Measurements from ENCODE around the gene IL10RA.
"Not testable (repeated sequence)": the region's sequence is repeated elsewhere in the genome, so short reads cannot be mapped to it uniquely, and the experiment has no call there.

The IL10RA gene

DNA sequence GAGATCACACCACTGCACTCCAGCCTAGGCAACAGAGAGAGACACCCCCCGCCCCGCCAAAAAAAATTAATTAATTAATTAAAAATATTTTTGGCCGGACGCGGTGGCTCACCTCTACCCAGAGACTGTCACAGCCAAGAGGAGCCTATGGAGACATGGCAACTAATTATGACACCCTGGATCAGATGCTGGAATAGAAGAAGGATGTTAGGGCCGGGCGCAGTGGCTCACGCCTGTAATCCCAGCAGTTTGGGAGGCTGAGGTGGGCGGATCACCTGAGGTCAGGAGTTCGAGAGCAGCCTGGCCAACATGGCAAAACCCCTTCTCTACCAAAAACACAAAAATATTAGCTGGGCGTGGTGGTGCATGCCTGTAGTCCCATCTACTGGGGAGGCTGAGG, 37.7 kb upstream of the IL10RA start:
- not testable (repeated sequence) for H4K5ac ChIP-seq (ENCODE audit: low read length); H3K4me1 ChIP-seq (ENCODE audit: control insufficient read depth, low read depth, low read length); H3K23ac ChIP-seq (ENCODE audit: low read length); H2BK5ac ChIP-seq (ENCODE audit: low read length); H3K36me3 ChIP-seq (ENCODE audit: control insufficient read depth, insufficient read depth, low read length); H3K27me3 ChIP-seq (ENCODE audit: insufficient read depth, low read length, poor library complexity); H3K56ac ChIP-seq (ENCODE audit: low read length); DNase-seq; H3K4me3 ChIP-seq (ENCODE audit: low read length); H3K79me2 ChIP-seq (ENCODE audit: control insufficient read depth, insufficient read depth, low read length); H3K18ac ChIP-seq (ENCODE audit: low read length); H3K9ac ChIP-seq (ENCODE audit: low read length); H2BK120ac ChIP-seq (ENCODE audit: low read depth, low read length); H3K4me2 ChIP-seq (ENCODE audit: low read length); H4K8ac ChIP-seq (ENCODE audit: low read depth, low read length); H2BK15ac ChIP-seq (replicated peaks; ENCODE audit: low read depth); H3K27ac ChIP-seq (ENCODE audit: low read depth, low read length); H2AK5ac ChIP-seq (ENCODE audit: low read length); H3K4ac ChIP-seq (ENCODE audit: low read depth, low read length); H3K79me1 ChIP-seq (ENCODE audit: low read length)
- no CpG with 5 or more reads among the region's 11 CpGs for WGBS (ENCODE audit: extremely low coverage, insufficient coverage, low lambda C conversion rate)

DNA sequence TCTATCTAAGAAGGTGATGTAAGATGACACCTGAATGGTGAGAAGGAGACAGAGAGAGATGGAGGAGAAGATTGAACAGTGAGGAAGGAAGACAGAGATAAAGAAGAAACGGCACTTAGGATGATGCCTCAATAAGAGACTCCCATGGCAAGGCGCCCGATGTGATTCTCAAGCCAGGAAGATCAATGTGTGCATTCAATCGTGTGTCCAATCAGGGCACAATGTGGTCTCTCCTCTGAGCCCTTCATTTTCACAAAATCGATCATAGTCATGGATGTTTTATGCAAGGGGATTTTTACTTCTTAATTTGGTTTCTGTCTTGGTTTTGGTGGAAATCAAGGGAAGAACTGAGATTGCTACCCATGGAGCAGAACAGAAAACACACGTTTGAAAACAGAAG, 37.1 kb upstream of the IL10RA start:
- H2BK15ac ChIP-seq (replicated peaks; ENCODE audit: low read depth) = no peak overlapping the region
- no peak overlapping the region for H3K4me3 ChIP-seq (ENCODE audit: low read length)
- no peak overlapping the region for H3K9ac ChIP-seq (ENCODE audit: low read length)
- H3K18ac ChIP-seq (ENCODE audit: low read length) = no peak overlapping the region
- no peaks in the 10 kb centered on the region for H3K4me1 ChIP-seq (ENCODE audit: control insufficient read depth, low read depth, low read length)
- DNase-seq = no peak
- H3K79me2 ChIP-seq (ENCODE audit: control insufficient read depth, insufficient read depth, low read length) = no peaks in the 10 kb centered on the region
- no peak overlapping the region for H3K4ac ChIP-seq (ENCODE audit: low read depth, low read length)
- no peaks in the 10 kb centered on the region for H3K36me3 ChIP-seq (ENCODE audit: control insufficient read depth, insufficient read depth, low read length)
- H4K5ac ChIP-seq (ENCODE audit: low read length) = no peak overlapping the region
- H2BK5ac ChIP-seq (ENCODE audit: low read length) = no peak overlapping the region
- H3K4me2 ChIP-seq (ENCODE audit: low read length) = no peak overlapping the region
- no peak overlapping the region for H3K23ac ChIP-seq (ENCODE audit: low read length)
- H2BK120ac ChIP-seq (ENCODE audit: low read depth, low read length) = no peak overlapping the region
- WGBS (ENCODE audit: extremely low coverage, insufficient coverage, low lambda C conversion rate) = no CpG with 5 or more reads among the region's 6 CpGs
- no peaks in the 10 kb centered on the region for H3K79me1 ChIP-seq (ENCODE audit: low read length)
- no peak overlapping the region for H4K8ac ChIP-seq (ENCODE audit: low read depth, low read length)
- H3K27ac ChIP-seq (ENCODE audit: low read depth, low read length) = no peak overlapping the region
- H2AK5ac ChIP-seq (ENCODE audit: low read length) = no peak overlapping the region
- no peak overlapping the region for H3K56ac ChIP-seq (ENCODE audit: low read length)
- no peaks in the 10 kb centered on the region for H3K27me3 ChIP-seq (ENCODE audit: insufficient read depth, low read length, poor library complexity)

DNA sequence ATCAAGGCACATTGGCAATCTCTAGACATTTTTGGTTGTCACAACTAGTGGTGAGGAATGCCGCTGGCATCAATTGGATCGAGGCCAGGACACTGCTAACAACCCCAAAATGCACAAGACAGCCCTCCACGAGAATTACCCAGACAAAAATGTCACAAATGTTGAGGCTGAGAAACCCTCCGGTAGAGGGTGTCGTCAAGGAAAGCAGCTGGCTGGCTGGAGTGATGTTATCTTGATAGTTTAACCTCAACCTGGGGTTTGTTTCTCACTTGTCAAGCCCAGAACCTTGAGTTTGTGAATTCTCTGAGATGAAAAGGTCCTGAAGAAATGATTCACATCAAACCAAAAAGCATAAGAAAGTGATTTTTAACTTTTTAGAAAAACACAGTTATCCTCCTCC, 35.9 kb upstream of the IL10RA start:
- peak; percentile 46 for DNase-seq
- H4K5ac ChIP-seq (ENCODE audit: low read length) = no peak overlapping the region
- no CpG with 5 or more reads among the region's 5 CpGs for WGBS (ENCODE audit: extremely low coverage, insufficient coverage, low lambda C conversion rate)

DNA sequence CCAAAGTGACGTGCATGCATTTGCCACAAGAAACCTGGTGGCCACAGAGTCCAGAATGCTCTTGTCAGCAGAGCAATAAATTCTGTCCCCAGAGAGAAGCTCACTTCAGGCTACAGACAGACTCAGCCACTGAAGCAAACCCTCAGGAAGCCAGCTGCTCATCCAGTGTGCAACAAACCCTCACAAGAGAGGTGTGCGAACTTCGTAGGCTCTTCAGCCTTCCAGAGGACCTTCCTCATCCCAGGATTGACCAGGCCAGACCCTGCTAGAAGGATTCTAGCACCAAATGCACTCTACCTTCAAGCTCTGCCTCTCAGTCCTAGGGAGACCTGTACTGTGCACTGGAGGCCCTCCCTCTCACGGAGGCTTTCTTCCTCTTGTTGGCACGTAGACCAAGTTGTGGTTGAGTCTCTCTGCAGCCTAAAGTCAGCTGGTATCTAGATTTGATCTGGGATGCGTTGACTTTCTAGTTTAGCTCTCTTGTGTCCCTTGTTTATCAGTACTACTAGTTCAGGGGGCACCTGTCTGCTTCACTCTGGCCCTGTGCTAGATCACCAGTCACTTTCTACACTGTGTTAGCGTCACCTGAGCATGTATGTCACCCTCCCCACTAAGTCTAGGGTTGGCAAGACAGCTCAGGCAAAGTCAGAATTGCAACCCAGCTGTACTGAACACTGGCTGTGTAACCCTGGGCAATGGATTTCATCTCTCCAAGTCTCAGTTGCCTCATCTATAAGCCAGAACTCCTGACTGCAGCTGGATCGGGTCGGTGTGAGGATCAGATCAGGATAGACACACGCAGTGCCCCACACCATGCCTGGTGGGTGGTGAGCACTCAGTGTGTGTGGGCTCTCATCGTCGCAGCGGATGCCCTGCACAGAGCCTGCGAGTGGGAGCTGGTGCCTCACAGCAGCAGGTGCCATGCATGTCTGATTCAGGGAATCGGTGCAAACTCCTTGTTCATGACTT, 34.9 kb upstream of the IL10RA start:
- Histone ChIP-seq H3K4me3 (ENCODE audit: low read length) (no peak overlapping the region), H3K36me3 (ENCODE audit: control insufficient read depth, insufficient read depth, low read length) (no peaks in the 10 kb centered on the region), H2BK15ac (replicated peaks; ENCODE audit: low read depth) (no peak overlapping the region), H2AK5ac (ENCODE audit: low read length) (no peak overlapping the region), H3K4me1 (ENCODE audit: control insufficient read depth, low read depth, low read length) (no peaks in the 10 kb centered on the region), H2BK5ac (ENCODE audit: low read length) (no peak overlapping the region), H2BK120ac (ENCODE audit: low read depth, low read length) (no peak overlapping the region), H3K4me2 (ENCODE audit: low read length) (no peak overlapping the region), H3K23ac (ENCODE audit: low read length) (no peak overlapping the region), H3K56ac (ENCODE audit: low read length) (no peak overlapping the region), H3K27ac (ENCODE audit: low read depth, low read length) (no peak overlapping the region), H3K18ac (ENCODE audit: low read length) (no peak overlapping the region), H4K5ac (ENCODE audit: low read length) (no peak overlapping the region), H3K79me2 (ENCODE audit: control insufficient read depth, insufficient read depth, low read length) (no peaks in the 10 kb centered on the region), H4K8ac (ENCODE audit: low read depth, low read length) (no peak overlapping the region), H3K27me3 (ENCODE audit: insufficient read depth, low read length, poor library complexity) (no peaks in the 10 kb centered on the region), H3K4ac (ENCODE audit: low read depth, low read length) (no peak overlapping the region), H3K79me1 (ENCODE audit: low read length) (no peaks in the 10 kb centered on the region), H3K9ac (ENCODE audit: low read length) (no peak overlapping the region)
- no peak for DNase-seq
- WGBS (ENCODE audit: extremely low coverage, insufficient coverage, low lambda C conversion rate) = no CpG with 5 or more reads among the region's 15 CpGs

More for the DNA sequence above, 35.9 kb upstream of the IL10RA start:
- Histone ChIP-seq H3K23ac (ENCODE audit: low read length) (no peak overlapping the region), H2AK5ac (ENCODE audit: low read length) (no peak overlapping the region), H3K36me3 (ENCODE audit: control insufficient read depth, insufficient read depth, low read length) (no peaks in the 10 kb centered on the region), H3K4me1 (ENCODE audit: control insufficient read depth, low read depth, low read length) (no peaks in the 10 kb centered on the region), H3K79me1 (ENCODE audit: low read length) (no peaks in the 10 kb centered on the region), H4K8ac (ENCODE audit: low read depth, low read length) (no peak overlapping the region), H3K79me2 (ENCODE audit: control insufficient read depth, insufficient read depth, low read length) (no peaks in the 10 kb centered on the region), H2BK5ac (ENCODE audit: low read length) (no peak overlapping the region), H2BK120ac (ENCODE audit: low read depth, low read length) (no peak overlapping the region), H2BK15ac (replicated peaks; ENCODE audit: low read depth) (no peak overlapping the region), H3K4me3 (ENCODE audit: low read length) (no peak overlapping the region), H3K4ac (ENCODE audit: low read depth, low read length) (no peak overlapping the region), H3K27me3 (ENCODE audit: insufficient read depth, low read length, poor library complexity) (no peaks in the 10 kb centered on the region), H3K4me2 (ENCODE audit: low read length) (no peak overlapping the region), H3K27ac (ENCODE audit: low read depth, low read length) (no peak overlapping the region), H3K9ac (ENCODE audit: low read length) (no peak overlapping the region), H3K18ac (ENCODE audit: low read length) (no peak overlapping the region), H3K56ac (ENCODE audit: low read length) (no peak overlapping the region)

DNA sequence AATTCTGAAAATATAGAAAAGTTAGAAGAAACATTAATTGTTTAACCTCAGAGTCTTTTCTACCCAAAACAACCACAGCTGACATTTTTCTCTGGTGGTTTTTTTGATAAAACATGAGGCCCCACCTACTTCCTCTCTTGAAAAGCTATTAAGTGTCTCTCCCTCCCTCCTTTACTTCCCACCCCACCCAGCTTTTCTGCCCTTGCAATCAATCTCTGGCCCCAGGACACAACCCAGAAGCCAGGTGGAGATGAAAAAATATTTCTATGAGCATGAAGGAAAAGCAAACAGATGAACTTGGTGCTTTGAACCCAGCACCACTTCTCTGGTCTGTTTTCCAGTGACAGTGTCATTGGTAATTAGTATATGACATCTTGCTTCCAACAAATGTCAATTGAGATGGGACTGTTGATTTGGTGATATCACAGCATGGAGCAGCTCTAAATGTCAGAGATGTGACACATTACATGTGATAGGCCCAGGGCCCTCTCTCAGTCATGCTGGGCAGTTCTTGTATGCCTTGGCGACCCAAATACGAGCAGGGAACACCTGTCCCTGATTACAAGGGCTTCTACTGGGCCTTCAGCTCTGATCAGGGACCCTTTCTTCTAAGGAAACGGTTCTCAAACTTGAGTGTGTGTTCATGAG, 33.0 kb upstream of the IL10RA start:
- Histone ChIP-seq H2BK5ac (ENCODE audit: low read length) (no peak overlapping the region), H3K79me1 (ENCODE audit: low read length) (no peaks in the 10 kb centered on the region), H3K36me3 (ENCODE audit: control insufficient read depth, insufficient read depth, low read length) (no peaks in the 10 kb centered on the region), H2AK5ac (ENCODE audit: low read length) (no peak overlapping the region), H4K8ac (ENCODE audit: low read depth, low read length) (no peak overlapping the region), H3K79me2 (ENCODE audit: control insufficient read depth, insufficient read depth, low read length) (no peaks in the 10 kb centered on the region), H3K27me3 (ENCODE audit: insufficient read depth, low read length, poor library complexity) (no peaks in the 10 kb centered on the region), H3K4me1 (ENCODE audit: control insufficient read depth, low read depth, low read length) (no peaks in the 10 kb centered on the region), H3K23ac (ENCODE audit: low read length) (no peak overlapping the region), H2BK120ac (ENCODE audit: low read depth, low read length) (no peak overlapping the region), H3K4me2 (ENCODE audit: low read length) (no peak overlapping the region), H4K5ac (ENCODE audit: low read length) (no peak overlapping the region), H3K9ac (ENCODE audit: low read length) (no peak overlapping the region), H3K56ac (ENCODE audit: low read length) (no peak overlapping the region), H3K18ac (ENCODE audit: low read length) (no peak overlapping the region), H3K27ac (ENCODE audit: low read depth, low read length) (no peak overlapping the region), H3K4me3 (ENCODE audit: low read length) (no peak overlapping the region), H3K4ac (ENCODE audit: low read depth, low read length) (no peak overlapping the region), H2BK15ac (replicated peaks; ENCODE audit: low read depth) (no peak overlapping the region)
- no peak for DNase-seq
- WGBS (ENCODE audit: extremely low coverage, insufficient coverage, low lambda C conversion rate) = no CpG with 5 or more reads among the region's 3 CpGs
